ENCODE measurements around the gene RAP1GAP2. TPM values are rescaled to one million over a fixed set of nuclear protein-coding genes. Genes with fewer than 3 reads are reported as not detected.

The RAP1GAP2 gene
- total RNA-seq, 1 donor from 2014 or later, result 3.8 TPM

GRCh38 chr17:2797637-2798036 is 1.4 kb downstream of the RAP1GAP2 start:
- Histone ChIP-seq H3K36me3 (no peaks in the 10 kb centered on the region), H3F3A (ENCODE audit: low read depth) (no peaks in the 10 kb centered on the region), H3K9me3 (ENCODE audit: low read depth) (no peaks in the 10 kb centered on the region), H3K27me3 (no peaks in the 10 kb centered on the region), H3K79me2 (ENCODE audit: low read depth) (no peaks in the 10 kb centered on the region), H3K4me3 (no peak overlapping the region), H3K27ac (no peak overlapping the region), H2AFZ (replicated peaks) (no peak overlapping the region), H3K9ac (no peak overlapping the region), H4K20me1 (ENCODE audit: low read depth) (no peaks in the 10 kb centered on the region), H3K4me2 (no peak overlapping the region), H3K4me1 (peaks cover 6% of the 10 kb centered on the region)
- Mint-ChIP-seq H3K27ac (no peak overlapping the region), H3K36me3 (no peaks in the 10 kb centered on the region), H3K4me1 (peaks cover 29% of the 10 kb centered on the region), H3K27me3 (ENCODE audit: insufficient read depth, low read depth) (peaks cover 9% of the 10 kb centered on the region), H3K9me3 (no peaks in the 10 kb centered on the region), H3K4me3 (no peak overlapping the region)
- DNase-seq (ENCODE audit: low spot score), result no peak
- TF ChIP-seq CTCF (IDR thresholded peaks at IDR 0.05) (no peak), EZH2 (IDR thresholded peaks at IDR 0.05) (no peak), EZH2phosphoT487 (IDR thresholded peaks at IDR 0.05) (no peak)

GRCh38 chr17:2798188-2798587 is 1.9 kb downstream of the RAP1GAP2 start:
- DNase-seq (ENCODE audit: low spot score), result no peak
- H3K4me1 ChIP-seq, result peaks cover 6% of the 10 kb centered on the region
- H3K9me3 Mint-ChIP-seq, result no peaks in the 10 kb centered on the region

GRCh38 chr17:2798678-2799077 is 2.4 kb downstream of the RAP1GAP2 start:
- no peaks in the 10 kb centered on the region for H3K9me3 ChIP-seq (ENCODE audit: low read depth)
- TF ChIP-seq CTCF (IDR thresholded peaks at IDR 0.05) (no peak), EZH2phosphoT487 (IDR thresholded peaks at IDR 0.05) (no peak), EZH2 (IDR thresholded peaks at IDR 0.05) (no peak)
- no peaks in the 10 kb centered on the region for H3K79me2 ChIP-seq (ENCODE audit: low read depth)
- H3K27ac Mint-ChIP-seq, result peak overlapping the region; percentile 71
- no peaks in the 10 kb centered on the region for H3F3A ChIP-seq (ENCODE audit: low read depth)
- DNase-seq (ENCODE audit: low spot score), result peak; percentile 54
- no peaks in the 10 kb centered on the region for H3K36me3 ChIP-seq
- no peak overlapping the region for H3K27ac ChIP-seq
- H3K9me3 Mint-ChIP-seq, result no peaks in the 10 kb centered on the region
- peak overlapping the region; percentile 14 for H3K4me2 ChIP-seq
- no peak overlapping the region for H3K4me3 Mint-ChIP-seq
- no peaks in the 10 kb centered on the region for H4K20me1 ChIP-seq (ENCODE audit: low read depth)
- H3K4me1 Mint-ChIP-seq, result peaks cover 31% of the 10 kb centered on the region
- H3K36me3 Mint-ChIP-seq, result no peaks in the 10 kb centered on the region
- no peaks in the 10 kb centered on the region for H3K27me3 ChIP-seq
- H2AFZ ChIP-seq (replicated peaks), result peak overlapping the region; percentile 14
- H3K27me3 Mint-ChIP-seq (ENCODE audit: insufficient read depth, low read depth), result peaks cover 9% of the 10 kb centered on the region
- peaks cover 6% of the 10 kb centered on the region for H3K4me1 ChIP-seq
- H3K4me3 ChIP-seq, result no peak overlapping the region
- H3K9ac ChIP-seq, result no peak overlapping the region

More at GRCh38 chr17:2798188-2798587, 1.9 kb downstream of the RAP1GAP2 start:
- Mint-ChIP-seq H3K36me3 (no peaks in the 10 kb centered on the region), H3K27me3 (ENCODE audit: insufficient read depth, low read depth) (peaks cover 9% of the 10 kb centered on the region), H3K27ac (no peak overlapping the region), H3K4me3 (no peak overlapping the region), H3K4me1 (peaks cover 30% of the 10 kb centered on the region)
- Histone ChIP-seq H3K9ac (no peak overlapping the region), H3K27ac (no peak overlapping the region), H3K9me3 (ENCODE audit: low read depth) (no peaks in the 10 kb centered on the region), H2AFZ (replicated peaks) (no peak overlapping the region), H3F3A (ENCODE audit: low read depth) (no peaks in the 10 kb centered on the region), H3K4me2 (no peak overlapping the region), H3K4me3 (no peak overlapping the region), H3K79me2 (ENCODE audit: low read depth) (no peaks in the 10 kb centered on the region), H3K27me3 (no peaks in the 10 kb centered on the region), H4K20me1 (ENCODE audit: low read depth) (no peaks in the 10 kb centered on the region), H3K36me3 (no peaks in the 10 kb centered on the region)
- no peak for TF ChIP-seq EZH2 (IDR thresholded peaks at IDR 0.05)
- no peak for TF ChIP-seq CTCF (IDR thresholded peaks at IDR 0.05)
- no peak for TF ChIP-seq EZH2phosphoT487 (IDR thresholded peaks at IDR 0.05)

Data from neural progenitor cell (in vitro differentiated cells).